K562 (cell line): Measurements from ENCODE around the gene SLC10A4. TPM values are rescaled to one million over a fixed set of nuclear protein-coding genes. Genes with fewer than 3 reads are reported as not detected.
A peak's percentile ranks its signal among the peaks of the same experiment; 100 is the strongest.

Source experiments
- ATAC-seq: fragments of 200-7000 bp; cut with Tn5 transposase; 3 replicates; pipeline ENCODE4 v1.9.1; 2020; ENCODE audit warnings: moderate library complexity
- BruUV-seq: library from RNA; stranded (reverse); fragments of 400-500 nt; replicated peaks from 2 replicates; lab custom pipeline; 2021; lab: Mats Ljungman, UMichigan
- CTCF ChIA-PET: fragments of 300-600 bp; formaldehyde crosslinking; extraction: SDS; loops from one replicate; lab custom pipeline; 2021; ENCODE audit warnings: low intra/inter-chr PET ratio; lab: Yijun Ruan, JAX
- POLR2A ChIA-PET: fragments of 300-600, 350-650 bp; sonication (Branson Sonifier 250); formaldehyde crosslinking; extraction: SDS; loops from one replicate; lab custom pipeline; 2021; ENCODE audit warnings: antibody characterized with exemption, inconsistent platforms; lab: Yijun Ruan, JAX
- DNase-seq, 4 experiments: peaks; one replicate each; pipeline versions ENCODE4 v3.0.0 to v3.0.0-alpha.2; 2011 to 2018; ENCODE audit warnings: low spot score in 3 of 4, mixed read lengths in 3 of 4; ENCODE audit errors: extremely low read depth in 1 of 4
- FAIRE-seq: peaks from 2 replicates; lab custom pipeline; 2011; peaks lifted over from hg19 to GRCh38; lab: Jason Lieb, UNC
- H2AFZ ChIP-seq: 2 replicates; pipeline ENCODE4 v1.6.0; 2011; ENCODE audit warnings: low read depth, low read length, control low read depth, inconsistent platforms
- H3K27ac ChIP-seq: fragments of 200-600 bp; 3 replicates; pipeline ENCODE4 v1.8.0; 2011; ENCODE audit warnings: low read depth, mild to moderate bottlenecking, control low read depth, inconsistent platforms, low read length, moderate library complexity, mixed read lengths; ENCODE audit errors: extremely low read depth
- H3K27me3 ChIP-seq, 2 experiments: fragments of 300-600 bp in 1 of 2; 2 replicates in 1 of 2; 3 replicates in 1 of 2; pipeline versions ENCODE4 v1.6.0 to v1.8.0; 2011; ENCODE audit warnings: inconsistent platforms in 2 of 2, low read length in 2 of 2, mild to moderate bottlenecking in 1 of 2, mixed read lengths in 1 of 2, moderate library complexity in 1 of 2; ENCODE audit not compliant: control insufficient read depth in 2 of 2, insufficient read depth in 2 of 2
- H3K36me3 ChIP-seq: fragments of 300-600 bp; 3 replicates; pipeline ENCODE4 v1.8.0; 2011; ENCODE audit warnings: mild to moderate bottlenecking, low read length, inconsistent platforms; ENCODE audit not compliant: control insufficient read depth, insufficient read depth
- H3K4me1 ChIP-seq, 2 experiments: fragments of 200-600 bp in 1 of 2; replicated peaks in 1 of 2; 2 replicates in 1 of 2; 3 replicates in 1 of 2; pipeline versions ENCODE4 v1.5.1 to v1.8.0; 2011; ENCODE audit warnings: inconsistent platforms in 2 of 2, low read length in 2 of 2, mild to moderate bottlenecking in 1 of 2, mixed read lengths in 1 of 2, moderate library complexity in 1 of 2; ENCODE audit not compliant: control insufficient read depth in 2 of 2, insufficient read depth in 2 of 2
- H3K4me2 ChIP-seq: 2 replicates; pipeline ENCODE4 v1.6.1; 2011; ENCODE audit warnings: low read length, control low read depth, inconsistent platforms, mixed read lengths; ENCODE audit not compliant: insufficient read depth
- H3K4me3 ChIP-seq: fragments of 200-600 bp; sonication (generic), shearing (Covaris generic); 2 replicates; pipeline ENCODE4 v1.5.1; 2016; ENCODE audit warnings: control low read depth, inconsistent platforms
- H3K79me2 ChIP-seq: fragments of 200-600 bp; 3 replicates; pipeline ENCODE4 v1.8.0; 2011; ENCODE audit warnings: low read length, inconsistent platforms; ENCODE audit not compliant: control insufficient read depth, insufficient read depth
- H3K9ac ChIP-seq, 2 experiments: 2 replicates each; pipeline versions ENCODE4 v1.6.0 to v1.6.1; 2011; ENCODE audit warnings: low read depth in 2 of 2, low read length in 2 of 2, control low read depth in 1 of 2, inconsistent platforms in 1 of 2, mild to moderate bottlenecking in 1 of 2, mixed read lengths in 1 of 2; ENCODE audit not compliant: insufficient read depth in 1 of 2
- H3K9me1 ChIP-seq: one replicate; pipeline ENCODE4 v1.6.0; 2011; ENCODE audit warnings: inconsistent platforms, mild to moderate bottlenecking, low read length, moderate library complexity; ENCODE audit not compliant: control insufficient read depth, insufficient read depth
- H3K9me3 ChIP-seq: replicated peaks from 2 replicates; pipeline ENCODE4 v1.5.1; 2011; ENCODE audit warnings: low read depth, low read length, inconsistent platforms; ENCODE audit not compliant: control insufficient read depth, insufficient read depth
- H4K20me1 ChIP-seq: replicated peaks from 2 replicates; pipeline ENCODE4 v1.6.1; 2011; ENCODE audit warnings: low read length, inconsistent platforms, mixed read lengths; ENCODE audit not compliant: control insufficient read depth, insufficient read depth
- CHCHD3 ChIP-seq: fragments of 250-450 bp; sonication (Bioruptor Pico); IDR thresholded peaks from 2 replicates; pipeline ENCODE4 v2.1.2; 2022; ENCODE audit warnings: mild to moderate bottlenecking
- SMARCE1 ChIP-seq: fragments of 450-650 bp; IDR thresholded peaks from 2 replicates; pipeline ENCODE4 v1.7.1; 2016; ENCODE audit warnings: mild to moderate bottlenecking
- TGIF2 ChIP-seq: sonication (generic); formaldehyde crosslinking; IDR thresholded peaks from 2 replicates; pipeline ENCODE4 v1.8.1; 2022; ENCODE audit warnings: mild to moderate bottlenecking, missing genetic modification reagents, moderate library complexity
- XRCC3 ChIP-seq: fragments of 450-650 bp; IDR thresholded peaks from 2 replicates; pipeline ENCODE4 v1.6.1; 2017; ENCODE audit warnings: mild to moderate bottlenecking, moderate library complexity
- ZNF224 ChIP-seq: sonication (generic); formaldehyde crosslinking; IDR thresholded peaks from 2 replicates; pipeline ENCODE4 v1.8.0; 2022; ENCODE audit warnings: mild to moderate bottlenecking, missing genetic modification reagents
- ZNF431 ChIP-seq: sonication (generic); formaldehyde crosslinking; IDR thresholded peaks from 2 replicates; pipeline ENCODE4 v1.8.0; 2022; ENCODE audit warnings: mild to moderate bottlenecking, missing genetic modification reagents
- ZNF444 ChIP-seq: fragments of 250-450 bp; sonication (Bioruptor Pico); IDR thresholded peaks from 2 replicates; pipeline ENCODE4 v1.4.0; 2020; ENCODE audit warnings: mild to moderate bottlenecking, moderate library complexity
- ZNF830 ChIP-seq: fragments of 250-450 bp; sonication (Bioruptor Pico); IDR thresholded peaks from 2 replicates; pipeline ENCODE4 v1.5.0; 2021; ENCODE audit warnings: mild to moderate bottlenecking
- WGBS: fragments of 100-300 bp; shearing (Covaris generic); methylation state at CpG from one replicate; pipeline ENCODE4 v1.1.6; 2016; ENCODE audit warnings: low coverage, mixed read lengths; ENCODE audit not compliant: insufficient coverage; ENCODE audit errors: missing lambda C conversion rate; 5-methylcytosine and 5-hydroxymethylcytosine counted together
- in situ Hi-C: fragments of 300-500 bp; cut with MboI; formaldehyde crosslinking; loops from 4 replicates; pipeline ENCODE4 v1.15.0; 2018; ENCODE audit warnings: inconsistent platforms, mixed read lengths
- intact Hi-C: fragments of 100-400 bp; cut with micrococcal nuclease; formaldehyde crosslinking; loops from 2 replicates; pipeline ENCODE4 v1.14.2; 2022
- polyA plus RNA-seq, 8 experiments: library from polyadenylated mRNA; depleted of rRNA in 4 of 8; stranded (reverse) in 5 of 8; unstranded in 3 of 8; fragments of >200 nt; fragmentation: Nextera tagmentation in 2 of 8; fragmentation: Illumina TruSeq in 1 of 8; extraction: Ambion mirVana in 2 of 8; extraction: Trizol in 1 of 8; gene quantifications; 2 replicates each; pipeline versions ENCODE4 v1.2.1 to v1.2.3, GENCODE V29; 2011 to 2014; ENCODE audit warnings: inconsistent platforms in 1 of 8, missing spikeins in 1 of 8
- total RNA-seq, 7 experiments: library from RNA; depleted of rRNA in 6 of 7; stranded (reverse); fragments of >200 nt in 6 of 7; fragmentation: Illumina TruSeq in 2 of 7; extraction: Trizol in 2 of 7; gene quantifications; 2 replicates each; pipeline versions ENCODE4 v1.2.1 to v1.2.3, GENCODE V29; 2011 to 2021; ENCODE audit warnings: low replicate concordance in 1 of 7
- TF ChIP-seq, protein P1 (sequence below): fragments of 250-450 bp; sonication (Bioruptor Pico); IDR thresholded peaks from 2 replicates; pipeline ENCODE4 v1.4.0; 2020; ENCODE audit warnings: mild to moderate bottlenecking
- TF ChIP-seq, protein P2 (sequence below): fragments of 450-650 bp; IDR thresholded peaks from 2 replicates; pipeline ENCODE4 v1.7.1; 2018; ENCODE audit warnings: mild to moderate bottlenecking, low read depth; ENCODE audit not compliant: partially characterized antibody
- TF ChIP-seq, protein P3 (sequence below): fragments of 450-650 bp; IDR thresholded peaks from 2 replicates; pipeline ENCODE4 v1.6.1; 2016; ENCODE audit warnings: low read depth

SLC10A4 gene
- total and polyA plus RNA-seq, 9 of the 15 experiments (the other 6 are each of a cell fraction or from before 2014, with no cell fraction given), result 2.5 to 16.9 (median 9.3) TPM

DNA sequence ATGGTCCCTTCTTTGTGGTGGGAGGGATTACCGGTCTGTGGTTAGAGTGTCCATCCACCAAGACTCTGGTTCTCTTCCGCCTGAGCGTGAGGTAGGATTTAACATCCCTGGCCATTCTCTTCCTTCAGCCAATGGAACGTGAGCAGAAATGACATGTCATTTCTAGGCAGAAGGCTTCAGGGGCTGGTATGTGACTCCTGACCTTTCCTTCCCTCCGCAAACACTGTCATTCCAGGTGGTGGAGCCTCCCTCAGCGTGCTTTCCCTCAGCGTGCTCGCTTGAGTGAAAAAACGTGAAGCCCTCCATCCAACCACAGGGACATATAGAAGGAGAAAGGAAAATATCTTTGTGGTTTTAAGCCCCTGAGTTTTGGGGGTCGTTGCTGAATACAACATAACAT is 34.0 kb upstream of the SLC10A4 start:
- Histone ChIP-seq H3K4me3 (no peak overlapping the region), H3K4me1 (peaks cover 0 to 2% of the 10 kb centered on the region in 2 experiments; a peak in 3 of 5 replicates), H3K36me3 (no peaks in the 10 kb centered on the region), H4K20me1 (no peaks in the 10 kb centered on the region), H3K4me2 (peak overlapping the region; percentile 24; the same call in 1 of the 2 replicates), H3K9me3 (no peaks in the 10 kb centered on the region), H2AFZ (peak overlapping the region; percentile 85), H3K79me2 (no peaks in the 10 kb centered on the region), H3K9me1 (no peaks in the 10 kb centered on the region), H3K27ac (no peak overlapping the region), H3K27me3 (no peaks in the 10 kb centered on the region), H3K9ac (no peak overlapping the region)
- FAIRE-seq (peak; percentile 29), DNase-seq (peak in 1 of 4 experiments; percentile 14), ATAC-seq (peak; percentile 63)
- intact Hi-C loops, result loop anchor here (5.0 to 10.0 kb wide), 2 partner anchors 233 to 324 kb away; no protein-coding TSS in a partner anchor
- 52% methylated on average over 9 of the region's 10 CpGs for WGBS
- BruUV-seq, result no TSS peak
- POLR2A ChIA-PET, result no interaction called here
- CTCF ChIA-PET, result no interaction called here
- in situ Hi-C loops, result no loop called here
- TF ChIP-seq ZNF444 (CRISPR knock-in tag) (no peak), ZNF431 (no peak), ZNF224 (CRISPR knock-in tag) (no peak), CHCHD3 (CRISPR knock-in tag) (no peak), ZNF830 (CRISPR knock-in tag) (no peak), XRCC3 (no peak), SMARCE1 (no peak), TGIF2 (no peak)
- TF ChIP-seq, protein P1, sequence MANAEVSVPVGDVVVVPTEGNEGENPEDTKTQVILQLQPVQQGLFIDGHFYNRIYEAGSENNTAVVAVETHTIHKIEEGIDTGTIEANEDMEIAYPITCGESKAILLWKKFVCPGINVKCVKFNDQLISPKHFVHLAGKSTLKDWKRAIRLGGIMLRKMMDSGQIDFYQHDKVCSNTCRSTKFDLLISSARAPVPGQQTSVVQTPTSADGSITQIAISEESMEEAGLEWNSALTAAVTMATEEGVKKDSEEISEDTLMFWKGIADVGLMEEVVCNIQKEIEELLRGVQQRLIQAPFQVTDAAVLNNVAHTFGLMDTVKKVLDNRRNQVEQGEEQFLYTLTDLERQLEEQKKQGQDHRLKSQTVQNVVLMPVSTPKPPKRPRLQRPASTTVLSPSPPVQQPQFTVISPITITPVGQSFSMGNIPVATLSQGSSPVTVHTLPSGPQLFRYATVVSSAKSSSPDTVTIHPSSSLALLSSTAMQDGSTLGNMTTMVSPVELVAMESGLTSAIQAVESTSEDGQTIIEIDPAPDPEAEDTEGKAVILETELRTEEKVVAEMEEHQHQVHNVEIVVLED (CRISPR knock-in tag), result no peak
- TF ChIP-seq, protein P2, sequence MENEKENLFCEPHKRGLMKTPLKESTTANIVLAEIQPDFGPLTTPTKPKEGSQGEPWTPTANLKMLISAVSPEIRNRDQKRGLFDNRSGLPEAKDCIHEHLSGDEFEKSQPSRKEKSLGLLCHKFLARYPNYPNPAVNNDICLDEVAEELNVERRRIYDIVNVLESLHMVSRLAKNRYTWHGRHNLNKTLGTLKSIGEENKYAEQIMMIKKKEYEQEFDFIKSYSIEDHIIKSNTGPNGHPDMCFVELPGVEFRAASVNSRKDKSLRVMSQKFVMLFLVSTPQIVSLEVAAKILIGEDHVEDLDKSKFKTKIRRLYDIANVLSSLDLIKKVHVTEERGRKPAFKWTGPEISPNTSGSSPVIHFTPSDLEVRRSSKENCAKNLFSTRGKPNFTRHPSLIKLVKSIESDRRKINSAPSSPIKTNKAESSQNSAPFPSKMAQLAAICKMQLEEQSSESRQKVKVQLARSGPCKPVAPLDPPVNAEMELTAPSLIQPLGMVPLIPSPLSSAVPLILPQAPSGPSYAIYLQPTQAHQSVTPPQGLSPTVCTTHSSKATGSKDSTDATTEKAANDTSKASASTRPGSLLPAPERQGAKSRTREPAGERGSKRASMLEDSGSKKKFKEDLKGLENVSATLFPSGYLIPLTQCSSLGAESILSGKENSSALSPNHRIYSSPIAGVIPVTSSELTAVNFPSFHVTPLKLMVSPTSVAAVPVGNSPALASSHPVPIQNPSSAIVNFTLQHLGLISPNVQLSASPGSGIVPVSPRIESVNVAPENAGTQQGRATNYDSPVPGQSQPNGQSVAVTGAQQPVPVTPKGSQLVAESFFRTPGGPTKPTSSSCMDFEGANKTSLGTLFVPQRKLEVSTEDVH, result no peak
- TF ChIP-seq, protein P3, sequence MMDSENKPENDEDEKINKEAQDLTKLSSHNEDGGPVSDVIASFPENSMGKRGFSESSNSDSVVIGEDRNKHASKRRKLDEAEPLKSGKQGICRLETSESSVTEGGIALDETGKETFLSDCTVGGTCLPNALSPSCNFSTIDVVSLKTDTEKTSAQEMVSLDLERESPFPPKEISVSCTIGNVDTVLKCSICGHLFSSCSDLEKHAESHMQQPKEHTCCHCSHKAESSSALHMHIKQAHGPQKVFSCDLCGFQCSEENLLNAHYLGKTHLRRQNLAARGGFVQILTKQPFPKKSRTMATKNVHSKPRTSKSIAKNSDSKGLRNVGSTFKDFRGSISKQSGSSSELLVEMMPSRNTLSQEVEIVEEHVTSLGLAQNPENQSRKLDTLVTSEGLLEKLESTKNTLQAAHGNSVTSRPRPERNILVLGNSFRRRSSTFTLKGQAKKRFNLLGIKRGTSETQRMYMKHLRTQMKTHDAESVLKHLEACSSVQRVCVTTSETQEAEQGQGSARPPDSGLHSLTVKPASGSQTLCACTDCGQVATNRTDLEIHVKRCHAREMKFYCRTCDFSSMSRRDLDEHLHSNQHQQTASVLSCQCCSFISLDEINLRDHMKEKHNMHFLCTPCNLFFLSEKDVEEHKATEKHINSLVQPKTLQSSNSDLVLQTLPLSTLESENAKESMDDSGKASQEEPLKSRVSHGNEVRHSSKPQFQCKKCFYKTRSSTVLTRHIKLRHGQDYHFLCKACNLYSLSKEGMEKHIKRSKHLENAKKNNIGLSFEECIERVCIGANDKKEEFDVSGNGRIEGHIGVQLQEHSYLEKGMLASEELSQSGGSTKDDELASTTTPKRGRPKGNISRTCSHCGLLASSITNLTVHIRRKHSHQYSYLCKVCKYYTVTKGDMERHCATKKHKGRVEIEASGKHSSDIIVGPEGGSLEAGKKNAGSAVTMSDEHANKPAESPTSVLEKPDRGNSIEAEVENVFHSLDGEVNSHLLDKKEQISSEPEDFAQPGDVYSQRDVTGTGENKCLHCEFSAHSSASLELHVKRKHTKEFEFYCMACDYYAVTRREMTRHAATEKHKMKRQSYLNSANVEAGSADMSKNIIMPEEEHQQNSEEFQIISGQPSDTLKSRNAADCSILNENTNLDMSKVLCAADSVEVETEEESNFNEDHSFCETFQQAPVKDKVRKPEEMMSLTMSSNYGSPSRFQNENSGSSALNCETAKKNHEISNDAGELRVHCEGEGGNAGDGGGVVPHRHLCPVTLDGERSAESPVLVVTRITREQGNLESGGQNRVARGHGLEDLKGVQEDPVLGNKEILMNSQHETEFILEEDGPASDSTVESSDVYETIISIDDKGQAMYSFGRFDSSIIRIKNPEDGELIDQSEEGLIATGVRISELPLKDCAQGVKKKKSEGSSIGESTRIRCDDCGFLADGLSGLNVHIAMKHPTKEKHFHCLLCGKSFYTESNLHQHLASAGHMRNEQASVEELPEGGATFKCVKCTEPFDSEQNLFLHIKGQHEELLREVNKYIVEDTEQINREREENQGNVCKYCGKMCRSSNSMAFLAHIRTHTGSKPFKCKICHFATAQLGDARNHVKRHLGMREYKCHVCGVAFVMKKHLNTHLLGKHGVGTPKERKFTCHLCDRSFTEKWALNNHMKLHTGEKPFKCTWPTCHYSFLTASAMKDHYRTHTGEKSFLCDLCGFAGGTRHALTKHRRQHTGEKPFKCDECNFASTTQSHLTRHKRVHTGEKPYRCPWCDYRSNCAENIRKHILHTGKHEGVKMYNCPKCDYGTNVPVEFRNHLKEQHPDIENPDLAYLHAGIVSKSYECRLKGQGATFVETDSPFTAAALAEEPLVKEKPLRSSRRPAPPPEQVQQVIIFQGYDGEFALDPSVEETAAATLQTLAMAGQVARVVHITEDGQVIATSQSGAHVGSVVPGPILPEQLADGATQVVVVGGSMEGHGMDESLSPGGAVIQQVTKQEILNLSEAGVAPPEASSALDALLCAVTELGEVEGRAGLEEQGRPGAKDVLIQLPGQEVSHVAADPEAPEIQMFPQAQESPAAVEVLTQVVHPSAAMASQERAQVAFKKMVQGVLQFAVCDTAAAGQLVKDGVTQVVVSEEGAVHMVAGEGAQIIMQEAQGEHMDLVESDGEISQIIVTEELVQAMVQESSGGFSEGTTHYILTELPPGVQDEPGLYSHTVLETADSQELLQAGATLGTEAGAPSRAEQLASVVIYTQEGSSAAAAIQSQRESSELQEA, result no peak
